HG03159 (cell line): ENCODE data around the gene NEK3.
"Not testable (repeated sequence)": the region's sequence is repeated elsewhere in the genome, so short reads cannot be mapped to it uniquely, and the experiment has no call there.

Experiments
- ATAC-seq: cut with Tn5 transposase; IDR thresholded peaks from one replicate; pipeline ENCODE4 v1.9.1; 2021; ENCODE audit warnings: mild to moderate bottlenecking, moderate library complexity; ENCODE audit not compliant: unreplicated experiment

Gene NEK3

DNA sequence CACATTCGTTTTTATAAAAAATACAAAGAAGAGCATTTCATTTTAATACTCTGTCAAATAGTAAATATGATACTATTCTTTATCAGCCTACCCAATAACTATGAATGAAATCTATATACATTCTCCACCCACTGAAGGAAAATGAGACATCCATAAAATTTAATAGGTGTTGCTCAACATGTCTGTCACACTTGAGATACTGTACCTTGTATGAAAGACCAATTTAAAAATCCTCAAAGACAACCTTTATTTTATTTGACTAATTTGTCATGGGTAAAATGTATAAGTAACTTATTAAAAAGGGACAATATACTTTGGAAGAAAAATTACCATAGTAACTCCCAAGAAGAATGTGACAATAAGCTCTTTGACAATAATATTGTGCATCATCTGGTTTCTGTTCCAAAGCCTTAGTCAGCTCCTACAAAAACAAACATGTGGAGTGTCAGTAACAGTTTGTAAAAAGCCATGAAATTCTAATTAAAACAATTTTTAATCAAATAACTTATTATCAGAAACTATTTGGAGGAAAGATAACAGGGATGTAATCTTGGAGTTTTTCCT is 11.5 kb upstream of the NEK3 start:
- not testable (repeated sequence) for ATAC-seq

GRCh38 chr13:52169839-52170238 is 10.4 kb upstream of the NEK3 start:
- ATAC-seq: no peak

DNA sequence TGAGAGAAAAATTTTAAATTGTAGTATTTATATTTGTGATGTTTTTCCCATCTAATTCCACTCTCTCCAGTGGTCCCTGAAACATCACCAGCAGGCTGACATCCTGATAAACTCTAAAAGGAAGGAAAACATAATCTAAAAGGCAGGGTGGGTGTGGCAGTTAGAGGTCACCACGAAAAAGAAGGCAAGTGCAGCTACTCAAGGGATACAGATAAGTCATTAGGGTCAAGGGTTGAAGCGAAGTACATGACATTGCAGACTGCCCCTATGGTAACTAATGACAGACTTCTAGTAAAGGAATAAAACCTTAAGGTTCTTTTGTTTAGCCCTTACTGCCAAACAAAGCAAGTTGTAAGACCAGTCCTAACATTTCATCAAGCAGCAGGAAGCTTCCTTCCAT is 6.0 kb upstream of the NEK3 start:
- no peak for ATAC-seq

- ATAC-seq: no peak
Observed at GRCh38 chr13:52164989-52165388, 5.6 kb upstream of the NEK3 start.

- ATAC-seq: not testable (repeated sequence)
Observed at GRCh38 chr13:52163878-52164277, 4.5 kb upstream of the NEK3 start.

- ATAC-seq: no peak
Observed at GRCh38 chr13:52162279-52163101, 3.1 kb upstream of the NEK3 start.

- ATAC-seq: no peak
Observed at GRCh38 chr13:52161181-52161646, 1.8 kb upstream of the NEK3 start.

DNA sequence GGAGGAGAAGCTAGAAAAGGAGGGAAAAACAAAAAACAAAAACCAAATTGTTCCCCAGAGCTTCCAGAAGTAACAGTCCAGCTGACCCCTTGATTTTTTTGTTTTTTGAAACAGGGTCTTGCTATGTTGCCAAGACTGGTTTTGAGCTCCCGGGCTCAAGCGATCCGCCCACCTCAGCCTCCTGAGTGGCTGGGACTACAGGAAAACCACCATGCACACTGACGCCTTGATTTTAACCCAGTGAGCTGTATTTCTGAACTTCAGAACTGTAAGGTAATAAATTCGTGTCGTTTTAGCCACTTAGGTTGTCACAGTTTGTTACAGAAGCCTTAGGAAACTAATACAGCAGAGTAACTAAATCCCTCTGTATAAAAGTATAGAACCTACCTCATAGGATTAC is 1.1 kb upstream of the NEK3 start:
- ATAC-seq: no peak

- ATAC-seq: no peak
Observed at GRCh38 chr13:52160053-52160452, 656 bp upstream of the NEK3 start.

DNA sequence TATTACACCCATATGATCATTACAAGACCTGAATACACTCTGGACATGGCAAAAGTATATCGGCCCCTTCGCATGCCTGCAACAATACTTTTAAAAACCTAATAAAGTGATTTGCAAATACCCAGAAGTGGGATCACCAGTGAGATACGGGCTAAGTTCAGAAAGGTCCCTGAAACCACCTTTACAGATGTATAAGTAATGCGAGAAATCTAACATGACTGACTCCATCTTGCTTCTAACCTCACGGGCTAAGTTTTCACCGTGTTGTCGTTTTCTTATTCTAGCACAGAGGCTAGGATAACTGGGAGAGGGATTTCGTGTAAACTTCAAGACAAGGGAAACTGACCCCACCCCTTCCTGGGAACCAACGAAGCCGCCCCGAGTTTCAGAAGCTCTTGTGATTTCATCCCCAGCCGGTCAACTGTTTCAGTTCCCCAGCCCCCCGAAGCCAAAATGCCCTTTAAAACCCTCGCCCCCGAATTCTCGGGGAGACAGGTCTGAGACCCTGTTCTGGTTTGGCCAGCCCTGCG is 703 bp downstream of the NEK3 start:
- ATAC-seq: peak; percentile 33

- ATAC-seq: no peak
Observed at GRCh38 chr13:52156724-52157261, 2.6 kb downstream of the NEK3 start.

- ATAC-seq: no peak
Observed at GRCh38 chr13:52155177-52155576, 4.2 kb downstream of the NEK3 start.

DNA sequence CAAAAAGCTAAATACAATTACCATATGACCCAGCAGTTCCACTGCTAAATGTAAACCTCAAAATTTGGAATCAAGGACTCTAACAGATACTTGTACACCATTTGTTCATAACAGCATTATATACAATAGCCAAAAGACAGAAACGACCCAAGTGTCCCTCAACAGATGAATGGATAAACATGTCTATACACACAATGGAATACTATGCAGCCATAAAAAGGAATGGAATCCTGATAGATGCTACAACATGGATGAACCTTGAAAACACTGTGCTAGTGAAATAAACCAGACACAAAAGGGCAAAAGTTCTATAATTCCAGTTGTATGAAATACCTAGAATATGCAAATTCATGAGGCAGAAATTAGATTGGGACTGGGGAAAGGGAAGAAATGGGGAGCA is 12.2 kb downstream of the NEK3 start:
- ATAC-seq: no peak

GRCh38 chr13:52141299-52141698 is 18.1 kb downstream of the NEK3 start:
- no peak for ATAC-seq

GRCh38 chr13:52137489-52137888 is 21.9 kb downstream of the NEK3 start:
- ATAC-seq: no peak

- ATAC-seq: no peak
Observed at GRCh38 chr13:52136763-52137162, 22.6 kb downstream of the NEK3 start.

- no peak for ATAC-seq
Observed at GRCh38 chr13:52130641-52131040, 28.8 kb downstream of the NEK3 start.

DNA sequence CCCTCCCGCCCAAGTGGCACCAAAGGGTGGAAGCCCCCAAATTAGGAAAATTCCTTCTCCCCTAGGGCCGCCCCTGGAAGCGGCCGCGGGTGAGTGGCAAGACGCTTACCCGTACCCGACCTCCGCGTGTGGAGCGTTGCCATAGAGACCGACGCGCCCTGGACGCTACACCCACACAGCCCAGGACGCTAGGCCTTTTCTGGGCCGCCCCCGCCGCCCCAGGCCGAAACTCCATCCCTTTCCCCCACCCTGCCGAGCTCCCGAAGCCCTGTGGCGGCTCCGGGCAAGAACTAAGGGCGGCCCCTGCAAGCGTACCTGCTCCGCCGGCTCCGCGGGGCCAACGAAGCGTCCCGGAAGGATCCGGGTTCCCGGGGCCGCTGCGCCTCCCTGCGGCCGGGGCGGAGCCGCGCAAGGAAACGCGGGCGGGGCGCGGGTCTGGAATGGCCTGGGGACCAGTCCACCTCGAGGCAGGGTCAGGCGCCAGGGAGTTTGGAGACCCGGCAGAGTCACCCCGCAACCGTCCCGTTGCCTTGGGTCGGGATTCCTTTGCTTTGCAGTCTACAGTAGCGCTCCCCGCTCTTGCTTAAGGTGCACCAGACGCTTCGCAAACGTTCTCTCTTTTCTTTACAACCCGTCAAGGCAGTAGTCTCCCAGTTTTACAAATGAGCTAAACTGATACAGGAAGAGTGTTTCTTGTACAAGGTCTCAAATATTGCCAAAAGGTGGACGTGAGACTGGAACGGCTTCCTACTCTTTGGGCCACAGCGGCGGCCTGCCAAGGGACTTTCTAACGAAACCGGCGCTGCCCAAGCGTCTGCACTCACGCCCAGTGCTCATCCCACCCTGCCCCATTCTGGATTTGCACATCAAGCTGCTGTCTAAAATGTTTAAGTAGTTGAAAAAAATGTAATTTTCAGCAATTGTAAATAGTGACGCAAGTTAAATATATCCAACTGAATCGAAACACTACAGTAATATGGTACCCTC is 30.4 kb downstream of the NEK3 start, which contains the start of gene NEK5:
Gene NEK5 (minus strand): TSS at position 360 of the 987 bp plus-strand sequence. CDS start 1,591 bp downstream, outside the sequence.
- ATAC-seq: peak; percentile 79

DNA sequence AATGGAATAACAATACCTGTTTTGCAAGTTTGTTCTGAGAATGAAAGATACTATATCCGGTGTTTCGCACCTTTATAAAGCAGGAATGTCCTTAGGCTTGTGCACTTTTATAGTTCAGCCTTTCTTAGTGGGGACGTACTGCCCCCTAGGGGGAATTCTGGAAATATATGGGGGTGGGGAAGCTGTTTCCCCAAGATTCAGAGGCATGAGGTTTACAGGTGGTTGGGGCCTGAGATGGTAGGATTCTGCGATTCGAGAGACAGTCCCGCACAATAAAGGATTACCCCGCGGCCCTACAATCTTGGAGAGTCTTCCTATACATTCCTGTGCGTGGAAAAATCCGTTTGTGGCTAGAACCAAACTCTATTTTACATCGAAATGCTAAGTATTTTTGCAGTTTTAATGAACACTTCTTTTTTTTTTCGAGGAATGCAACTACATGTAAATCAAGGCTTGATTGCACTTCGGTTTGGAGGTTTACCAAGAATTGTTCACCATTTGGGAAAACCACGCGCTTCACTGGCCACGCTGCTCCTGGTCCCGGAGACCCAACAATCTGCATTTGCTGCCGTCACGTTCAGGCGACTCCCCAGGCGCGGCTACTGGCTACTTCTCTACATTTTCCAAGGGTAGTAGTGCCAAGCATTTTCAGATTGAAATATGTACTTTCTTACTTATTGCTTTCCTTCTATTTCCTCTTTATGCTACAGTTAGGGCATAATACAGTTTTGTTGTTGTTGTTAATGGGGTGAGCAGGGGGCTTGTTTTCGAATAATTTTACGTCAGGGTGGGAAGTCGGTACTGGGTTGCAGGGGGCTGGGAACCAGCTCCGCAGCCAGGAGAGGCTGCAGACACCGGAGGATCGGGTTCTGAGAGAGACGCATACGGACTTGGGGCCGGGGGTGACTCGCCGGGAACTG is 31.4 kb downstream of the NEK3 start:
- ATAC-seq: peak; percentile 4

- ATAC-seq: no peak
Observed at GRCh38 chr13:52127378-52127777, 32.0 kb downstream of the NEK3 start.
